Right cardiac atrium (tissue), 5 donors: Measurements from ENCODE around the gene ADAMTS17. TPM values are rescaled to one million over a fixed set of nuclear protein-coding genes. Genes with fewer than 3 reads are reported as not detected.
A peak's percentile ranks its signal among the peaks of the same experiment; 100 is the strongest.

ENCODE experiments used
- ATAC-seq, 2 donors: fragments of 200-7000 bp; cut with Tn5 transposase; one replicate each; pipeline versions ENCODE4 v1.8.0 to v1.9.1; 2020; ENCODE audit warnings: moderate library complexity in 2 of 2, mild to moderate bottlenecking in 1 of 2
- DNase-seq, 3 donors: peaks; one replicate each; pipeline ENCODE4 v3.0.0-alpha.2; 2020
- H3K27ac ChIP-seq: one replicate; pipeline ENCODE4 v1.5.1; 2013; ENCODE audit warnings: mild to moderate bottlenecking, low read length, control low read depth, moderate library complexity
- H3K27me3 ChIP-seq: one replicate; pipeline ENCODE4 v1.6.1; 2013; ENCODE audit not compliant: control insufficient read depth, insufficient read depth
- H3K4me1 ChIP-seq: one replicate; pipeline ENCODE4 v1.6.1; 2013; ENCODE audit warnings: low read length; ENCODE audit not compliant: control insufficient read depth, insufficient read depth
- H3K4me3 ChIP-seq: one replicate; pipeline ENCODE4 v1.5.1; 2013; ENCODE audit warnings: low read length, control low read depth
- H3K9me3 ChIP-seq: one replicate; pipeline ENCODE4 v1.6.1; 2013; ENCODE audit warnings: low read length; ENCODE audit not compliant: control insufficient read depth
- WGBS: extraction: QIAGEN DNeasy Blood & Tissue Kit; methylation state at CpG from one replicate; pipeline ENCODE4 v1.1.7; 2013; 5-methylcytosine and 5-hydroxymethylcytosine counted together
- intact Hi-C, 4 donors: fragments of 100-400 bp; cut with DNase I; formaldehyde crosslinking; loops; one replicate each; pipeline versions ENCODE4 v1.11.0 to v1.14.0; 2022 to 2023
- polyA plus RNA-seq: library from polyadenylated mRNA; stranded (reverse); fragments of 200-250 nt; gene quantifications from one replicate; pipeline ENCODE4 v1.2.3, GENCODE V29; 2013
- total RNA-seq, 4 donors: library from RNA; stranded (reverse); fragmentation: NEBNext Ultra II Directional; extraction: Animal tissue kit (Norgen Biotek cat#: 25700); gene quantifications; one replicate each; pipeline ENCODE4 v1.2.1, GENCODE V29; 2021
- donor health status: healthy with polysubstance abuse.
- donor health status: DM: no; HTN: yes; CAD: no.
- donor health status: DM: no; HTN: no; CAD: no.
- donor health status: DM: no; HTN: yes; CAD: no; lungs with severe emphysema.
- donor health status: DM: yes; HTN: yes; CAD: no.

The ADAMTS17 gene
- total and polyA plus RNA-seq, 5 donors, result 1.2 to 6.5 (median 2.6) TPM

GRCh38 chr15:100276506-100276905, 65.3 kb downstream of the ADAMTS17 start:
- H3K9me3 ChIP-seq, result no peaks in the 10 kb centered on the region
- peaks cover 6% of the 10 kb centered on the region for H3K4me1 ChIP-seq
- intact Hi-C loops, result no loop called here
- peak in 1 of 2 donors; percentile 34 for ATAC-seq
- H3K27ac ChIP-seq, result no peak overlapping the region
- H3K27me3 ChIP-seq, result no peaks in the 10 kb centered on the region
- DNase-seq, result no peak
- WGBS, result 17% methylated on average over 8 of the region's 8 CpGs
- no peak overlapping the region for H3K4me3 ChIP-seq

- intact Hi-C loops, result no loop called here
- Histone ChIP-seq H3K27me3 (no peaks in the 10 kb centered on the region), H3K9me3 (no peaks in the 10 kb centered on the region), H3K4me1 (peaks cover 6% of the 10 kb centered on the region), H3K27ac (no peak overlapping the region), H3K4me3 (no peak overlapping the region)
- WGBS, result 89% methylated on average over 6 of the region's 6 CpGs
- ATAC-seq, result no peak
- no peak for DNase-seq
These were observed 66.1 kb downstream of the ADAMTS17 start for GRCh38 chr15:100275641-100276040.

- ATAC-seq (no peak), DNase-seq (no peak)
- no peak overlapping the region for H3K4me3 ChIP-seq
These were observed 71.9 kb downstream of the ADAMTS17 start for GRCh38 chr15:100269831-100270230.

GRCh38 chr15:100266166-100266565, 75.6 kb downstream of the ADAMTS17 start:
- Histone ChIP-seq H3K9me3 (no peaks in the 10 kb centered on the region), H3K27me3 (no peaks in the 10 kb centered on the region), H3K4me3 (no peak overlapping the region), H3K4me1 (no peaks in the 10 kb centered on the region), H3K27ac (no peak overlapping the region)
- intact Hi-C loops, result no loop called here
- ATAC-seq (no peak), DNase-seq (no peak)
- 65% methylated on average over 10 of the region's 10 CpGs for WGBS

More at GRCh38 chr15:100269831-100270230, 71.9 kb downstream of the ADAMTS17 start:
- H3K9me3 ChIP-seq, result no peaks in the 10 kb centered on the region
- no peaks in the 10 kb centered on the region for H3K4me1 ChIP-seq
- H3K27ac ChIP-seq, result no peak overlapping the region
- intact Hi-C loops, result no loop called here
- 75% methylated on average over 3 of the region's 3 CpGs for WGBS
- no peaks in the 10 kb centered on the region for H3K27me3 ChIP-seq

GRCh38 chr15:100265641-100266035, 76.1 kb downstream of the ADAMTS17 start:
- DNase-seq (no peak), ATAC-seq (no peak)
- 76% methylated on average over 2 of the region's 2 CpGs for WGBS
- H3K4me1 ChIP-seq, result no peaks in the 10 kb centered on the region
- no peaks in the 10 kb centered on the region for H3K27me3 ChIP-seq
- no peak overlapping the region for H3K4me3 ChIP-seq
- no peaks in the 10 kb centered on the region for H3K9me3 ChIP-seq
- no peak overlapping the region for H3K27ac ChIP-seq
- intact Hi-C loops, result no loop called here

- no peak overlapping the region for H3K4me3 ChIP-seq
- no peaks in the 10 kb centered on the region for H3K27me3 ChIP-seq
- WGBS, result 83% methylated on average over 21 of the region's 21 CpGs
- H3K27ac ChIP-seq, result no peak overlapping the region
- intact Hi-C loops, result no loop called here
- no peaks in the 10 kb centered on the region for H3K9me3 ChIP-seq
- no peaks in the 10 kb centered on the region for H3K4me1 ChIP-seq
- DNase-seq, result no peak
- ATAC-seq, result no peak
These were observed 76.7 kb downstream of the ADAMTS17 start for GRCh38 chr15:100264994-100265640.

GRCh38 chr15:100263721-100264455, 77.9 kb downstream of the ADAMTS17 start:
- 71% methylated on average over 14 of the region's 14 CpGs for WGBS
- Histone ChIP-seq H3K4me3 (no peak overlapping the region), H3K9me3 (no peaks in the 10 kb centered on the region), H3K4me1 (no peaks in the 10 kb centered on the region), H3K27ac (no peak overlapping the region), H3K27me3 (no peaks in the 10 kb centered on the region)
- intact Hi-C loops, result no loop called here
- DNase-seq (no peak), ATAC-seq (peak in 1 of 2 donors; percentile 49)

- H3K27ac ChIP-seq, result no peak overlapping the region
- ATAC-seq, result no peak
- H3K4me3 ChIP-seq, result no peak overlapping the region
- intact Hi-C loops, result no loop called here
- no peaks in the 10 kb centered on the region for H3K9me3 ChIP-seq
- no peaks in the 10 kb centered on the region for H3K27me3 ChIP-seq
- no peak for DNase-seq
- 93% methylated on average over 5 of the region's 5 CpGs for WGBS
- H3K4me1 ChIP-seq, result no peaks in the 10 kb centered on the region
These were observed 78.7 kb downstream of the ADAMTS17 start for GRCh38 chr15:100263031-100263430.

GRCh38 chr15:100261302-100262240, 80.2 kb downstream of the ADAMTS17 start:
- DNase-seq, result no peak
- no peak for ATAC-seq
- Histone ChIP-seq H3K27me3 (no peaks in the 10 kb centered on the region), H3K4me1 (no peaks in the 10 kb centered on the region), H3K27ac (no peak overlapping the region), H3K4me3 (no peak overlapping the region), H3K9me3 (no peaks in the 10 kb centered on the region)
- intact Hi-C loops, result no loop called here
- WGBS, result 89% methylated on average over 25 of the region's 25 CpGs

GRCh38 chr15:100259266-100259665, 82.5 kb downstream of the ADAMTS17 start:
- Histone ChIP-seq H3K9me3 (no peaks in the 10 kb centered on the region), H3K27ac (no peak overlapping the region), H3K4me1 (no peaks in the 10 kb centered on the region), H3K27me3 (no peaks in the 10 kb centered on the region), H3K4me3 (no peak overlapping the region)
- ATAC-seq (no peak), DNase-seq (no peak)
- WGBS, result 83% methylated on average over 7 of the region's 7 CpGs
- intact Hi-C loops, result no loop called here
